ENCODE data around the gene C21orf58.
"Not testable (repeated sequence)": the region's sequence is repeated elsewhere in the genome, so short reads cannot be mapped to it uniquely, and the experiment has no call there.

The C21orf58 gene

DNA sequence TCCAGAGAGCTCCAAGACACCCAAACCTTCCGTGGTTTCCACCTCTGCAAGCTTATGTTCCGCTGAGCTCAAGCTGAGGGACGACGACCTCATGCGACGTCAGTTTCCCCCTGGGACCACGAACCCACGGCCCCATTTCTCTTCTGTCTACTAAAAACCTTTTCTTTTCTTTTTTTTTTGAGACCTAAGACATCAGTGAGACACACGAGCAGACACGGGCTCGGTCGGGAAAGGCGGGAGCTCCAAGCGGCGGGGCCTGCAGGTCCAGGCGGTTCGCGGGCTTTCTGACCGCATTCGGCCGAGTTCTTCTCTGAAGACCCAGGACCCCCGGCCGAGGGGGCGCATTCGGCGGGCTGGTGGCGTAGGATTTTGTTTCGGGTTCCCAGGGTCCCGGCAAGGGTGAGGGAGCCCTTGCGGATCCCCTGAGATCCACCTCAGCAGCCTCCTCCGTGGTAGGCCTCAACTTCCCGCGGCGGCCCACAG is 402 bp downstream of the C21orf58 start:
- no peak for DNase-seq

DNA sequence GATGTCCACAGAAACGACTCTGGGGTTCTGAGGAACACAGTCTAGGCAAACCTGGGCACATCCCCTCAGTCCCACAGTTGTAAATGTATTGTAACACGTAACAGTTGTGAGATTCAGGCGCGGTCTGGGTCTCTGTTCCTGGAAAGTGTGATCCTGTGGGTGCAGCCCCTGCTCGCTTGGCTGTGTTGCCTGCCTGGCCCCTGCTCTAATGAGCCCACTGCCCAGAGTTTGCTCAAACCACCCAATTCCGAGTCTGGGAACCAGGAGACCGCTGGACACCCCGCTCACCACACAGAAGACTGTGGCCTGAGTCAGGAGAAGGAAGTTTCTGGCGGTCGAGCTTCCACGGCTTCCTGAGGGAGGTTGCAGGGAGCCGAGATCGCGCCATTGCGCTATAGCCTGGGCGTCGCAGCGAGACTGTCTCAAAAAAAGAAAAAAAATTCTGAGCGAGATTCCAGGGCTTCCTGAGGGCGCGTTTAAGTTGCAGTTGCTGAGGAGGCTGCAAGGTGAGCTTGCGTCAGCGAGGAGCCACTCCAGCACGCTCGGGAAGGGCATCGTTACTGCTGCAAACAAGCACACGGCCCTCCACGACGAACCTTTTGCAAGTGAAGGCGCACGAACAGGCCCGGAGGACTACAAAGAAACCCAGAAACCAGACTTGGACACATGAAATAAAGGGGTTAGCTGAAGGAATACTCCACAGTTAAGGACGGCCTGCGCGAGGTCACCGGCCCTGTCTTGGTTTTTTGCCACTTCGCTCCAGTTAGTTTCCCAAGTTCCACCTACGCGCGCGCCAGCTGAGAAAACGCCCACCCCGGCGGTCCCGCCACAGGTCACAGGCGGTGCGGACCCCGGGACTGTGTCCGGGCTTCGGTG is 1.1 kb downstream of the C21orf58 start:
- peak in 1 of 2 experiments; percentile 11 for DNase-seq

DNA sequence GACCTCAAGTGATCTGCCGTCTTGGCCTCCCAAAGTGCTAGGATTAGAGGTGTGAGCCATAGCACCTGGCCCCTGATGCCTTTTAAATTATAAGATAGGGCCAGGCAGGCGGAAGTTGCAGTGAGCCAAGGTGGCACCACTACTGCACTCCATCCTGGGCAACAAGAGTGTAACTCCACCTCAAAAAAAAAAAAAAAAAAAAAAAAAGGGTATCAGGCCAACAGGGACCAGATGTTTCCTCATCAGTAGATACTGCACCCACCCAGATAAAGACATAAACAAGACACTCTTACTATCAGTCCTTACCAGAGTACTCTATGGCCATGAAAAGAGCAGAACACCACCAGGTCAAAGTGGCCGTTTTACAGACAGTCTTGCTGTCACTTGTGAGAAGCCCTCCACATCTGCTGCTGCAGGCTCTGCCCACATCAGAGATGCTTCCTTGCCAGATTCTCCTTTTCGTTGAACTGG is 3.3 kb downstream of the C21orf58 start:
- DNase-seq = no peak

DNA sequence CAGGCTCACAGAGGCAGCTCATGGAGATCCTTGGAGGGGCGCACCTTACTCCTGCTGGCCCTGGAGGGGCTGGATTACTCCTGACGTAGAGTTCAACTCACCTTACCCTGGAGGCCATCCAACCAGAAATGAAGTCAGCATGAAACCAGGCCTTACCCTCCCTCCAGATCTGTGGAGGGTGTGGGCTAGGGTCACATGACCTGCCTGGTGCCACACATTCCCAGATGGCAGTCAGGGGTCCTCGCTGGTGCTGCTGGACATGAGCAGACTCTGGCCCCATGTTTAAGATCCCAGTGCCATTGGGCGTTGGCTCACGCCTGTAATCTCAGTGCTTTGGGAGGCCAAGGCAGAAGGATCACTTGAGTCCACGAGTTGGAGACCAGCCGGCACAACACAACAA is 4.5 kb downstream of the C21orf58 start:
- DNase-seq = no peak

DNA sequence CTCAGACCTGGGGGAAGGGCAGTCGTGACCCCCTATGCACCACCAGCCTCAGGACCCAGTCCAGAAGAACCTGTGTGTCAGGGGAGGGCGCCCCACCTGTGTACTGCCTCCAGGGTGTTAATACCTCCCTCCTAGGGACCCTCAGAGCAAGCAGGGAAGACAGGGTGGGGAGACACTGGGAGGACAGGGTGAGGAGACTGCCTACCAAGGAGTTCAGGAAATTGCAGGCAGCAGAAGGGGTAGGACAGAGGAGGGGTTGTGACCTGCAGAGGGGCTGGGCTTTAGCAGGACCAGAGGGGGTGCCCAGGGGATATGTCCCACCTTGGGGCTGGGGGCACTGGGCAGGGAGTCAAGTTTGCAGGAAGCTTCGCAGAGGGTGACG is 5.2 kb downstream of the C21orf58 start:
- no peak for DNase-seq

DNA sequence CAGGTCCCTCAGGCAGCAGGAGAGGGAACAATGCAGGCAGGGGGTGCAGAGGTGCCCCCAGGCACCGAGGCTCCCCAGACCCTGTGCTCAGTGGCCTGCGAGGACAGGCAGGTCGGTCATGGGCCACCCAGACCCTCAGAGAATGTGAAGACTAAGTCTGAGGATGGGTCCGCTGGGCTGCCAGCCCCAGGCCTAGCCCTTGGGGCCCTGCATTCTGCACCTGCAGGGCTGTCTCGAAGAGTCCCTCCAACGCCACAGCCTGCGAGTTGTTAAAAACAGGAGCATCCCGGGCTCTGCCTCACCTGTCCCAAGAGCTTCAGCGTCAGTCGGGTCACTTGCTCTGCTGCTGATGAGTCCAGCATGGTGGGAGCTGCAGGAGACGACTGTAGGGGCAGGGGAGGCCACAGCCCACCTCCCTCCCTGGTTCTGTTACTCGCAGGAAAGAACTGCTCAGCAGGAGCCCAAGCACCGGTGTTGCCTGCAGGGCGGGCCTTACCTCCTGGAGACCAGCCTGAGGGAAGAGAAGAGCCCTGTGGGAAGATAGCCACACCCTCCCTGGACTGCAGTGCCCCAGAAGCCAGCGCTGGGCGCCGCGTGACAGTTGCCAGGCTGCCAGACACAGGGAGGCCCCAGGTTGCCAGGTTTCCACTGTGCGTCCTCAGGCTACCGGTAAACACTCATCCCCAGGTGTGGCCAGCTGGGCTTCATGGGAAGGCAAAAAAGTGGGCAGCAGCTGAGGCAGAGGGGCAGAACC is 5.8 kb downstream of the C21orf58 start:
- DNase-seq = peak; percentile 71 to 89

DNA sequence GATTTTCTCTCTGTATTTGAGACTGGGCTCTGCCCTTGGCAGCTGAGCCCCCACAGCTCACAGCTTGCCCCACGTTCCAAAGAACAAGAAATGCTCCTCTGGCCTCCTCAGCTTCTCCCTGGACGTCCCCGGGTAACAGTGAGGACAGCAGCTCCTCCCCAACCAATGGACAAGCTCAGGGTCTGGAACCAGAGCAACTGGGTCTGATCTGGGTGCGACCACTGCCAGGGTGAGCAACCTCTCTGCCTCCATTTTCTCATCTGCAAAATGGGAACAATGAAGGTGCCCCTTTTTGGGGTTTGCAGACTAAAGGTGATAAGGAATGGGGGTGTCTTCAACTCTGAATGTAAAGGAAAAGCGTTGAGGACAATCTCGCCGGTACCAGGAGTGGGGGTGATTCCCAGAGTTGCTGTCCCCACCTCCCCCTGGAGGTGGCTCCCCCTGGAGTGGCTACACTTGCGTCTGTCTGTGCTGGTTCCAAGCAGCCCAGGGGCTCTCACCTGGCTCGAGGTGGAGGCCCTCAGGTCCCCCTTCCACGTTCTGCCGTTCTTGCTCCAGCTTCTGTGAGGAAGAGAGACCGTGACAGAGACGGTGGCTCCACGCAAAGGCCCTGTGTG is 6.9 kb downstream of the C21orf58 start:
- DNase-seq = no peak

DNA sequence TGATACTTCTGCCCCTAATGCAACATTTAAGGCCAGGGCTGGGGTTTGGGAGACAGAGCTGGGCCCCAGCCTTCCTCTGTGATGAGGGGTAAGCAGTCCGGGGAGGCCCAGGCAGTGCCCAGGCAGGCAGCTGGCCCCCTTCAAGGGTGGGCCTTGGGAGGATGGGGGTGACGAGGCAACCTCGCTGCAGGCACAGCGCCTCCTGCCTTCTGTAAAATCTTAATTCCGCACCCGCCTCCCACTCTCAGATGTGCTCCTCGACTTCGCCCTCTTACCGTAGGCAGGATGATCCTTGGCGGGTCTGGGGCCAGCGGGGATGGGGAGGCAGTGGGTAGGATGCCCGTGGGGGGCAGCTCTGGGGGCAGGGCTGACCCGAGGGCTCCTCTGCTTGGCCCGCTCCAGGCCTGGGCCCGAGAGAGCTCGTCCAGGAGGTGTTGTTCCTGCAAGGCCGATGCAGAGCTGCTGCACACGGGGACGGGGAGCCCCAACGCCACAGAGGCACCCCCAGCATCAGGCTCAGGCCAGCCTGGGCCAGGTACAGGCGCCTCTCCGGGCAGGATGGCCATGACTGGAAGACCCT is 9.1 kb downstream of the C21orf58 start:
- no peak for DNase-seq

DNA sequence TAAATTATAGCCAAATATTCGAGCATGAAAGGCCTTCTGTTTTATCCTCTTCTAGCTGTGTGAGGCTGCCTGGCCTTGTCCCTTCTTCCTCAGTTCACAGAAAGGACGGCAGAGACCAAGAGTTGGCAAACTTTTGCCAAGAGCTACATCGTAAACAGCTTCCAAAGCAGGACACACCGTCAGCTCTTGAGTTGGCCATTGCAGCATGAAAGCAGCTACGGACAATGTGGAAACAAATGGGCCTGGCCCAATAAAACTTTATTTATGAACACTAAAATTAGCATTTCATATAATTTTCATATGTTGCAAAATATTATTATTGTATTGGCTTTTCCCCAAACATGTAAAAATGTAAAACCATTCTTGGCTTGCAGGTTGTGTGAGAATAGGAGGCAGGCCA is 10.7 kb downstream of the C21orf58 start:
- no peak for DNase-seq

DNA sequence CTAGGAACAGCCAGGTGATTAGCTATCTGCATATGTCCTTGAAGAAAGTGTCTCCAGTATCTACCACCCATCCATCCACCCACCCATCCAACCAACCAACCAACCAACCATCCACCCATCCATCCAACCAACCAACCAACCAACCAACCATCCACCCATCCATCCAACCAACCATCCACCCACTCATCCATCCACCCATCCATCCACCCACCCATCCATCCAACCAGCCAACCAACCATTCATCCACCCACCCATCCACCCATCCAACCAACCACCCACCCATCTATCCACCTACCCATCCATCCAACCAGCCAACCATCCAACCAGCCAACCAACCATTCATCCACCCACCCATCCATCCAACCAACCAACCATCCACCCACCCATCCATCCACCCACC is 12.1 kb downstream of the C21orf58 start:
- no peak for DNase-seq

DNA sequence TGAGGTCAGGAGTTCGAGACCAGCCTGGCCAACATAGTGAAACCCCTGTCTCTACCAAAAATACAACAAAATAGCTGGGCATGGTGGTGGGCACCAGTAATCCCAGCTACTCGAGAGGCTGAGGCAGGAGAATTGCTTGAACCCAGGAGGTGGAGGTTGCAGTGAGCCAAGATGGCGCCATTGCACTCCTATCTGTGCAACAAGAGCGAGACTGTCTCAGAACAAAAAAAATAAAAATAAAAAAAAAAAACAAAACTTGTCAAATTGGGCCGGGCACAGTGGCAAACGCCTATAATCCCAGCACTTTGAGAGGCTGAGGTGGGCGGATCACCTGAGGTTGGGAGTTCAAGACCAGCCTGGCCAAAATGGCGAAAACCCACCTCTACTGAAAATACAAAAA is 13.4 kb downstream of the C21orf58 start:
- not testable (repeated sequence) for DNase-seq

DNA sequence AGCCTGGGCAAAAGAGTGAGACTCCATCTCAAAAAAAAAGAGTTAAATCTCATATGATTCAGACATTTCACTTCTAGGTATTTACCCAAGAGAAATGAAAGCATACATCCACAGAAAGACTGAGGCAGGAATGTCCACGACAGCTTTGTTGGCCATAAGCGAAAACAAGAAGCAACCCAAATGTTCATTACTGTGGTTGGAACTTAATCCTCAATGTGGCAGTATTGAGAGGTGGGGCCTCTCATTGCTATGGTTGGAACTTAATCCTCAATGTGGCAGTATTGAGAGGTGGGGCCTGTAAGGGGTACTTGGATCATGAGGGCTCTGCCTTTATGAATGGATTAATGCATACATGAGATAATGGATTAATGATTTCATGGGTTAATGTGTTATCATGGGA is 15.2 kb downstream of the C21orf58 start:
- no peak for DNase-seq

DNA sequence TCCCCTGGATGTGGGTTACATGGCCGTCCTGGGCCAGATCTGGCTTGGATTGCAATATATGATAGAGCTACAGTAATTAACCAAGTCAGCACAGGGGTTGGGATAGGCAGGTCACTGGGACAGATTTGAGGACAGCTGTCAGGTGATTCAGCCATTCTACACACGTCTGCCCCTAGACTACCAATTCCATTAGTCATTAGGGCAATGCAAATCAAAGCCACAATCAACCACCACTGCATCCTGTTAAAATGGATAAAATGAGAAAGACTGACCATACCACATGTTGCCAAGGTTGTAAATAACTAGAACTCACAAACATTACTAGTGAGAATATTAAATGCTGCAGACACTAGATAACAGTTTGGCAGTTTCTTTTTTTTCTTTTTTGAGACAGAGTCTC is 16.0 kb downstream of the C21orf58 start:
- no peak for DNase-seq

DNA sequence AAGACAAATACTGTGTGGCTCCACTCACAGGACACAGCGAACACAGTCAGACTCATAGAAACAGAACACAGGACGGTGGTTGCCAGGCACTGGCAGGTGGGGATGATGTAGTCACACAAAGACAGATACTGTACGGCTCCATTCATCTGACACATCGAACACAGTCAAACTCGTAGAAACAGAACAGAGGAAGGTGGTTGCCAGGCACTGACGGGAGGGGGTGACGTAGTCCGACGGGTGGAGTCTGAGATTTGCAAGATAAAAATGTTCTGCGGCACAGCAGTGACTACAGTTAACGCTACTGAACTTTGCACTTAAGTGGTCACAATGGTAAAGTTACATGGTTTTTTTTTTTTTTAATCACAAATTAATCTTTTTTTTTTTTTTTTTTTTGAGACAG is 18.7 kb downstream of the C21orf58 start:
- DNase-seq = no peak

DNA sequence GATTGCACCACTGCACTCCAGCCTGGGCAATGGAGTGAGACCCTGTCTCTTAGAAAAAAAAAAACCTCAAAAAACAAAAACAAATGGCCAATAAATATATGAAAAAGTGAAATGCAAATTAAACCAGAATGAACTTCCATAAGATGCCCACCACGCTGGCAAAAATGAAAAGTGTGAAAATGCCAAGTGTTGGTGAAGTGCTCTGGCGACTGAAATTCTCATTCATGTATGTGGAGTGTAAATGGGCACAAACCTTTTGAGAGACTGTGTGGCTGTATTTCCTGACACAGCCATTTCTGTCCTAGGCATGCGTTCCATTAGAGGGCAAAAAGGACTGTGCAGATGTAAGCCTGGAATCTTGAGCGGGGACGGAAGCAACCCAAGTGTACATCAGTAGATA is 19.2 kb downstream of the C21orf58 start:
- DNase-seq = no peak

DNA sequence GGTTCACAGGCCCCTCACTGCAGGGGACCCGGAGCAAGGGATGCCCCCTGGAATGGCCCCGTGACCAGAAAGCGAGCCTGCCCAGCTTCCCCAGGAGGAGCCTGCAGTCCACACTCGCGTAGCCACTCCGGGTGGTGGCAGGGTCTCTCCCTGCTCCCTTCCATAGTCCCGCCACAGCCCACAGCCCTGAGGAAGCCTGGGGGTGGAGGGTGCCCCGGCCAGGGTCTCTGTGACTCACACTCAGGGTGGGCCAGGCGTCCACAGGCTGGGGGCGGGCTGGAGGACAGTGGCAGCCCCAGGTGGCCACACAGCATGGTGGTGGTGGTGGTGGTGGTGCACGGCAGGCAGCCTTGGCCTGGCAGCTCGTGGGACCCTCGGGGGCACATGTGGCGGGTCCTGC is 21.9 kb downstream of the C21orf58 start:
- no peak for DNase-seq

DNA sequence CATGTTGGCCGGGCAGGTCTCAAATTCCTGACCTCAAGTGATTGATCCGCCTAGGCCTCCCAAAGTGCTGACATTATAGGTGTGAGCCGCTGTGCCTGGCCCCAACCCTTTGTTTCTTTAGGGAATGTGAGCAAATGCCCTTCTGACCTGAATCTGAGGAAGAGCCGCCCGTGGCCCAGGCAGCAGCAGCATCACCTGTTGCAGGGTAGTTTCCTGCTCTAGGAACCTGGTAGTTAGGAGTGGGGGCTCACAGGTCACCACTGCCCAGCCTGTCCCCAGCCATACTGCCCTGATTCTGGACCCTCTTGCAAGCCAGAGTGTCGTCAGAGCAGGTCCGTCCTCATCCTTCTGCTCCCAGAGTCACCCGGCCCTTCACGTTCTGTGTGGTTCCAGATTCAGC is 24.5 kb downstream of the C21orf58 start:
- no peak for DNase-seq

DNA sequence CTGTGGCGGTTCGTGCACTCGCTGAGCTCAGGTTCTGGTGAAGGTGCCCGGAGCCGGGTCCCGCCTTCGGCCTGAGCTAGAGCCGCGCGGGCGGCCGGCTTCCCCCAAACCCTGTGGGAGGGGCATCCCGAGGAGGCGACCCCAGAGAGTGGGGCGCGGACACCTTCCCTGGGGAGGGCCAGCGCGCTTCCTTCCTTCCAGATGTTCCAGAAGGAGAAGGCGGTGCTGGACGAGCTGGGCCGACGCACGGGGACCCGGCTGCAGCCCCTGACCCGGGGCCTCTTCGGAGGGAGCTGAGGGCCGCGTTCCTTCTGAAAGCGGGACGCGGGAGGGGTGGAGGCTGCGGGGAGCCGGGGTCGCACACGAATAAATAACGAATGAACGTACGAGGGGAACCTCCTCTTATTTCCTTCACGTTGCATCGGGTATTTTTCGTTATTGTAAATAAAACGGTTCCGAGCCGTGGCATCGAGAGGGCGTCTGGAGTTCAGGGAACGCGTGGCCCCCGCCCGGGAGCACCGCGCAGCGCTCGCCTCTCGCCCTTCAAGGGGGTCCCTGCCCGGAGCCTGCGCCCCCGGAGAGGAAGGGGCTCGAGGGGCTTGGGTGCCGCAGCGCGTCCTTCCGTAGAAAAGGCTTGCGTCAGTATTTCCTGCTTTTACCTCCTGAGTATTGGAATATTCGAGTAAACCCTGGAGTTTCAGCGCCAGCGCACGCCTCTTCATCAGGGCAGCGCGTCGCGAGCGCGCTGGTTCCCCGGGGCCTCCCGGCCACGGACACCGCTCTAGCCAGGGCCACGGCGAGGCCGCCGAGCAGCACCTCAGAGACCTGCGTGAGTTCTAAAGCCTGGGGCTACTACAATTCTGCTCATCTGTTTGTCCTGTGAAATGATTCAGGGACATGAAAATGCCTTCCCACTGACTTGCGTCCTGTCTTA is 26.1 kb downstream of the C21orf58 start:
- DNase-seq = no peak

DNA sequence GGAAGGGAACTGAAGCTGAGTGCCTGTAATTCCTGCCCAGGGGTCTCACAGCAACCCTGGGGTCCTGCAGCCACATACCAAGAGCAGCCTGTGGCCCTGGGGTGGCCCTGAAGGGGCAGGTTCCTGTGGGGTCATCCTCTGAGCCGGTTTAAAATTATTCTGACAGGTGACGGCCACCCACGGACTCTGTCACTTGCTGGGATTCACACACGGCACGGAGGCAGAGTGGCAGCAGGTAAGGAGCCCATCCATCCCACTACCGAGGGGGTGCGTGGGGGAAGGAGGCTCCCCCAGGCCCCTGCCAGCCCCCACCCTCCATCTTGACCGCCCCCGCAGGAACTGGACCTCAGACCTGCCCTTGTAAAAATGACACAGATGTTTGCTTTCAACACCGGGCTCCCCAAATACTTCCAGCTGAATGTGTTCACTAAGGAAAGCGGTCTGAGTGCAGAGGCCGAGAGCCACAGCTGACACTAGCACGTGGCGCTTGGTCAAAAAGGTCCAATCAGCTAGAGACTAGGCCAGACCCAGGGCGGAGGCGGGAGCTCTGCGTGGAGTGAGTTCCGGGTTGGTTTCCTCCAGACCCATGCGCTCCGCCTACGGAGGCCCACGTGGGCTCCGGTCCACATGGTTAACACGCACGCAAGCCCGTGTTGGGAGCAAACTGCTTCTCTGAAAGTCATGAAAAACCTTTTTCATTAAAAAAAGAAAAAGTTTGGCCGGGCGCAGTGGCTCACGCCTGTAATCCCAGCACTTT is 27.5 kb downstream of the C21orf58 start:
- no peak for DNase-seq

DNA sequence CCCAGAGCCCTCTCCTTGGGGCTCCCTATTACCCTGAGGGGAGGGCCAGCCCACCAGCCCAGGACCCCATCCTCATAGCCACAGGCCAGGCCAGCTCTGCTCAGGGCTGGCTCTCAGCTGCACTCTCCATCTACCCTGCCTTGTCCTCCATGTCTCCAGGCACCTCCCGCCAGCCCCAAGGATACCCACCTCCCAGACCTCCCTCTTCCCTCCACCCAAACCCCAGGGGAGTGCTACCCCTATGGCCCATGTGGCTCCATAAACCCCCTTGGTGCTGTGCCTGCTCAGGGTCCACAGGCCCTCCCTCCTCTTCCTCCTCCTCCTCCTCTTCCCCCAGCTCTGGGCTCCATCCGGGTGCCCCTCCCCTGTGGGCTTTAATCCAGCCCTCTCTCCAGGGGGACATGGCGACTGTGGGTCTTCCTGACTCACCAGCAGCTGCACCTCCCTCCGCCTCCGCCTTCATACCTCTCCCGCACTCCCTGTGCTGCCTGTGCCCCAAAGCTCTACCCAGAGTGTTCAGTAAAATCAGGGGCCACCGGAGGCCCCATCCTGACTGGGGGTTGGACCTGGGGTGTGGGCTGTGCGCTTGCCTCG is 28.4 kb downstream of the C21orf58 start:
- peak in 1 of 2 experiments; percentile 29 for DNase-seq

DNA sequence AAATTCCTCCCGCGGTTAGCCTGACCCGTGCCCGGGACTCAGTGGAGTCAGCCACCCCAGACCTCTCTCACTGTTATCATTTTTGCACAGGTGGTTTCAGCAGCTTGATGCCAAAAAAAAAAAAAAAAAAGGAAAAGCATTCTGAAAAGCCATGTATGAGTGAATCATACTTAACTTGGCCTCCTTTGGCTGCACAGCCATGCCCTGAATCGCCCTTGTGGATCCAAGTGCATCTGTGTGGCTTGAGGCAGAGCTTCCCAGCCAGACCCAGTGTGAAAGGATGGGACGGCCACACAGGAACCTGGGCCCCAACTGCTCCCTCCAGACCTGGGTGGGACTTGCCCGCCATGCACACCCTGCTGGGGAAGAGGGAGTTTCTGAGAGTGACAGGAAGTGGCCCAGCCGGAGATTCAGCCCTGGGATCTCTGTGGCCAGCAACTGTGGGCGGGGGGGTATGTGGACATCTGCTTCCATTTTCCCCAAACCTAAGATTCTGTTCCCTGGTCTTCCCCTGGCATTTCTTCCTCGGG is 29.0 kb downstream of the C21orf58 start:
- DNase-seq = no peak
